Measurements from ENCODE around the gene LIMS2.

DNA sequence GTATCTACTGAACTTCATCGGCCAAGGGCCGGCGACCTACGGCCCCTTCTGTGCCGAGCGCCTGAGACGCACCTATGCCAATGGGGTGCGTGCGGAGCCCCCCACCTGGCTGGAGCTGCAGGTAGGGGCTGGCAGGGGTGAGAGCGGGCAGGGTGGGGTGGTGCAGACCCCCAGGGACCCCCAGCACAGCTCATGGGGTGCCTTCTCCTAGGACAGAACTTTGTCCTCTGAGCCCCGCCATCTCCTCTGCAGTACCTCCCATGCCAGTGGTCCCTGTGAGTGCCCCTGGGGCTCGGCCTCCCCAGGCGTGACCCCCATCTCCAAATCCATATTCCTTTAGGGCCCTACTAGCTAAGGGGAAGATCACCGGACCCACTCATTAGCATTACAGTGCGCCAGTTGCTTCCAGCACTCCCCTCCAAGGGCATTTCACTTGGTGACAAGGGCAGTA lies 53.3 kb downstream of the LIMS2 start:
- TF ChIP-seq, protein P1, sequence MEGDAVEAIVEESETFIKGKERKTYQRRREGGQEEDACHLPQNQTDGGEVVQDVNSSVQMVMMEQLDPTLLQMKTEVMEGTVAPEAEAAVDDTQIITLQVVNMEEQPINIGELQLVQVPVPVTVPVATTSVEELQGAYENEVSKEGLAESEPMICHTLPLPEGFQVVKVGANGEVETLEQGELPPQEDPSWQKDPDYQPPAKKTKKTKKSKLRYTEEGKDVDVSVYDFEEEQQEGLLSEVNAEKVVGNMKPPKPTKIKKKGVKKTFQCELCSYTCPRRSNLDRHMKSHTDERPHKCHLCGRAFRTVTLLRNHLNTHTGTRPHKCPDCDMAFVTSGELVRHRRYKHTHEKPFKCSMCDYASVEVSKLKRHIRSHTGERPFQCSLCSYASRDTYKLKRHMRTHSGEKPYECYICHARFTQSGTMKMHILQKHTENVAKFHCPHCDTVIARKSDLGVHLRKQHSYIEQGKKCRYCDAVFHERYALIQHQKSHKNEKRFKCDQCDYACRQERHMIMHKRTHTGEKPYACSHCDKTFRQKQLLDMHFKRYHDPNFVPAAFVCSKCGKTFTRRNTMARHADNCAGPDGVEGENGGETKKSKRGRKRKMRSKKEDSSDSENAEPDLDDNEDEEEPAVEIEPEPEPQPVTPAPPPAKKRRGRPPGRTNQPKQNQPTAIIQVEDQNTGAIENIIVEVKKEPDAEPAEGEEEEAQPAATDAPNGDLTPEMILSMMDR (IDR thresholded peaks at IDR 0.05), result no peak
- no peak for TF ChIP-seq POLR2A (IDR thresholded peaks at IDR 0.05)

Measured in body of pancreas (tissue), 4 donors.